CD4-positive, alpha-beta T cell (primary cell): ENCODE data around the gene TMEM203. TPM values are rescaled to one million over a fixed set of nuclear protein-coding genes. Genes with fewer than 3 reads are reported as not detected.

ENCODE experiments used
- ATAC-seq: fragments of 200-7000 bp; cut with Tn5 transposase; one replicate; pipeline ENCODE4 v1.10.0; 2022; ENCODE audit warnings: mild to moderate bottlenecking; ENCODE audit not compliant: poor library complexity
- CTCF ChIA-PET: fragments of 350-600 bp; sonication (Branson Sonifier 250); formaldehyde crosslinking; loops from one replicate; lab custom pipeline; 2021; ENCODE audit warnings: antibody characterized with exemption, inconsistent platforms; lab: Charles Lee
- POLR2A ChIA-PET: fragments of 350-600 bp; sonication (Branson Sonifier 250); formaldehyde crosslinking; loops from one replicate; lab custom pipeline; 2021; ENCODE audit warnings: antibody characterized with exemption, inconsistent platforms; lab: Charles Lee
- DNase-seq, 14 experiments: peaks; one replicate each; pipeline ENCODE4 v3.0.0-alpha.2; 2013 to 2020; ENCODE audit warnings: mixed read lengths in 2 of 14
- H3K27ac ChIP-seq, 2 donors: one replicate each; pipeline versions ENCODE4 v1.5.1 to v1.7.0; 2013; ENCODE audit warnings: low read length in 2 of 2, low read depth in 1 of 2, mild to moderate bottlenecking in 1 of 2
- H3K27me3 ChIP-seq, 2 experiments: 1 replicate in 1 of 2; 2 replicates in 1 of 2; pipeline versions ENCODE4 v1.6.1 to v1.7.0; 2013; ENCODE audit warnings: low read length in 2 of 2, control low read depth in 1 of 2, mild to moderate bottlenecking in 1 of 2, moderate library complexity in 1 of 2; ENCODE audit not compliant: insufficient read depth in 2 of 2, control insufficient read depth in 1 of 2
- H3K36me3 ChIP-seq: one replicate; pipeline ENCODE4 v1.6.1; 2013; ENCODE audit warnings: low read length, control low read depth; ENCODE audit not compliant: insufficient read depth
- H3K4me1 ChIP-seq: one replicate; pipeline ENCODE4 v1.6.1; 2013; ENCODE audit warnings: low read length, control low read depth; ENCODE audit not compliant: insufficient read depth
- H3K4me3 ChIP-seq: one replicate; pipeline ENCODE4 v1.5.1; 2013; ENCODE audit warnings: mild to moderate bottlenecking, low read length, moderate library complexity
- H3K9me3 ChIP-seq, 2 experiments: 1 replicate in 1 of 2; 2 replicates in 1 of 2; pipeline versions ENCODE4 v1.6.1 to v1.7.0; 2013; ENCODE audit warnings: low read length in 2 of 2, mild to moderate bottlenecking in 2 of 2, control low read depth in 1 of 2, moderate library complexity in 1 of 2; ENCODE audit not compliant: control insufficient read depth in 1 of 2, insufficient read depth in 1 of 2
- H3K27ac Mint-ChIP-seq: one replicate; pipeline ENCODE4 v1.8.0; 2020; ENCODE audit warnings: mixed read lengths
- H3K27me3 Mint-ChIP-seq: one replicate; pipeline ENCODE4 v1.8.0; 2021; ENCODE audit warnings: mixed read lengths
- H3K36me3 Mint-ChIP-seq: one replicate; pipeline ENCODE4 v1.8.0; 2021; ENCODE audit warnings: low read depth, mixed read lengths
- H3K4me1 Mint-ChIP-seq: one replicate; pipeline ENCODE4 v1.8.0; 2021; ENCODE audit warnings: low read depth, mixed read lengths
- H3K4me3 Mint-ChIP-seq: one replicate; pipeline ENCODE4 v1.8.0; 2020; ENCODE audit warnings: mild to moderate bottlenecking, mixed read lengths
- H3K9me3 Mint-ChIP-seq: one replicate; pipeline ENCODE4 v1.8.0; 2020; ENCODE audit warnings: mixed read lengths
- intact Hi-C, 2 experiments: fragments of 100-400 bp; cut with DNase I in 1 of 2; cut with micrococcal nuclease in 1 of 2; formaldehyde crosslinking; loops; one replicate each; pipeline versions ENCODE4 v1.15.1 to v1.9.0; 2023 to 2025; cut with DNase I, micrococcal nuclease
- total RNA-seq, 174 experiments: library from RNA in 2 of 174; stranded (reverse) in 2 of 174; gene quantifications; one replicate each; pipeline ENCODE4 v1.2.3 and lab custom pipeline; 2021 to 2026
- TF ChIP-seq, protein P1 (sequence below): fragments of 200-600 bp; IDR thresholded peaks from one replicate; pipeline ENCODE4 v1.8.0; 2022; ENCODE audit warnings: antibody characterized with exemption, mild to moderate bottlenecking

Gene TMEM203
- total RNA-seq, 2 experiments from 2014 or later: 18.2 to 18.7 TPM

DNA sequence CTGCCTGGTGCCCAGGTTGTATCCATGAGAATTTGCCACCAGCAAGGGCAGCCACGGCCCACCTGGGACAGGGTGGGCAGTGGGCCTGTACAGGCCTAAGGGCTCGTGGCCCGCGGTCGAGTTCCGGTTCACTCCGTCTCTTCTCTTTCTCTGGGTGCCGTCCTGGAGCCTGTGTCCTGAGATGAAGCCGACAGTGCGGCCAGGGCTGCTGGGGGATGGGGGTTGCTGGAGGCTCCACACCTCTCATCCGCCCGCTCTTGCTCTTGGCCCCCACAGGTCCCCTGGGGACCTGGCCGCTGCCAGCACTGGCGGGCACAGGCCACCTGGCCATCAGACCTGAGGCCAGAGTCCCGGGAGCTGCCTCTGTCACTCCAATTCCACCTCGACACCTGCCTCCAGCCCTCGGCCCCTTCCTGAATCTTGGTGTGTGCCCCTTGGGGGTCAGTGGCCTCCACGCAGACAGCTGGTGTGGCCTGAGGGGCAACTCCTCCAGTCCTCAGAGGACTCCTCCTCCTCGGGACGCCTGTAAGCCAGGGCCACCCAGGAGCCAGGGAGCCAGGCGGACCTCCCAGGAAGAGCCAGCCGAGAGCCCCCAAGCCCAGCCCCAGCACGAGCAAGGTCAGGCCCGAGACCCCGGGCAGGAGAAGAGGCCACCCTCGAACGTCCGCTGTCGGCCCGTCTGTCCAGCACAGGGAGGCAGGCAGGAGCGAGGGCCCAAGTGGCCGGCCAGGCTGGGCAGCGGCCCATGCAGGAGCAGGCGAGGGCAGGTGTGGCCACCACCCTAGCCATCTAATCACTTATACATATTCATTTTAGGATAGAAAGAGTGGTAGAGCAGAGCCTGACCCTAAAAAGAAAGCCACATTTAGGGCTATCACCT, 40.8 kb downstream of the TMEM203 start:
- H3K36me3 Mint-ChIP-seq: no peaks in the 10 kb centered on the region
- peaks cover 52% of the 10 kb centered on the region for H3K27me3 Mint-ChIP-seq
- CTCF ChIA-PET: no interaction called here
- H3K4me3 Mint-ChIP-seq: no peak overlapping the region
- H3K27ac ChIP-seq: no peak overlapping the region
- peaks cover 45 to 73% of the 10 kb centered on the region in 2 experiments for H3K27me3 ChIP-seq
- ATAC-seq (no peak), DNase-seq (no peak)
- no peaks in the 10 kb centered on the region for H3K9me3 Mint-ChIP-seq
- H3K4me1 ChIP-seq: peaks cover 13% of the 10 kb centered on the region
- TF ChIP-seq, protein P1, sequence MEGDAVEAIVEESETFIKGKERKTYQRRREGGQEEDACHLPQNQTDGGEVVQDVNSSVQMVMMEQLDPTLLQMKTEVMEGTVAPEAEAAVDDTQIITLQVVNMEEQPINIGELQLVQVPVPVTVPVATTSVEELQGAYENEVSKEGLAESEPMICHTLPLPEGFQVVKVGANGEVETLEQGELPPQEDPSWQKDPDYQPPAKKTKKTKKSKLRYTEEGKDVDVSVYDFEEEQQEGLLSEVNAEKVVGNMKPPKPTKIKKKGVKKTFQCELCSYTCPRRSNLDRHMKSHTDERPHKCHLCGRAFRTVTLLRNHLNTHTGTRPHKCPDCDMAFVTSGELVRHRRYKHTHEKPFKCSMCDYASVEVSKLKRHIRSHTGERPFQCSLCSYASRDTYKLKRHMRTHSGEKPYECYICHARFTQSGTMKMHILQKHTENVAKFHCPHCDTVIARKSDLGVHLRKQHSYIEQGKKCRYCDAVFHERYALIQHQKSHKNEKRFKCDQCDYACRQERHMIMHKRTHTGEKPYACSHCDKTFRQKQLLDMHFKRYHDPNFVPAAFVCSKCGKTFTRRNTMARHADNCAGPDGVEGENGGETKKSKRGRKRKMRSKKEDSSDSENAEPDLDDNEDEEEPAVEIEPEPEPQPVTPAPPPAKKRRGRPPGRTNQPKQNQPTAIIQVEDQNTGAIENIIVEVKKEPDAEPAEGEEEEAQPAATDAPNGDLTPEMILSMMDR: no peak
- no peak overlapping the region for H3K4me3 ChIP-seq
- intact Hi-C loops: no loop called here
- no peaks in the 10 kb centered on the region for H3K36me3 ChIP-seq
- H3K9me3 ChIP-seq: peaks cover 0 to 31% of the 10 kb centered on the region in 2 experiments
- H3K27ac Mint-ChIP-seq: no peak overlapping the region
- no peaks in the 10 kb centered on the region for H3K4me1 Mint-ChIP-seq
- POLR2A ChIA-PET: no interaction called here

DNA sequence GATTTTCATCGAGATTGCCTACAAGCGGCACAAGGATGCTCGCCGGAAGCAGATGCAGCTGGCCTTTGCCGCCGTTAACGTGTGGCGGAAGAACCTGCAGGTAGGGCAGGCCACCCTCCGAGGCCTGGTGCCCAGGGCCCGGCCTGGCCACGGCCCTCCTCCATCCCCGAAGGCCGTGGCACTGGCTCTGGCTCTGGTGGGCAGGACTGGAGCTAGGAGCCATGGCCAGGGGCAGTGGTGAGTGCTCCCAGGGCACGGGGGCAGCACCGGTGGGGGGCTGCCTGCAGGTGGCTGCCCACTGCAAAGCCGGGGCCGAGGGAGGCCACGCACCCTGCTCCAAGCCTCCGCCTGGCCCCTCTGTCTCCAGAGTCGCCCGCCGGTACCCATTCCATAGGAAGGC, 41.6 kb downstream of the TMEM203 start:
- POLR2A ChIA-PET: no interaction called here
- Histone ChIP-seq H3K4me1 (peaks cover 15% of the 10 kb centered on the region), H3K4me3 (no peak overlapping the region), H3K9me3 (peaks cover 0 to 31% of the 10 kb centered on the region in 2 experiments), H3K27ac (no peak overlapping the region), H3K36me3 (no peaks in the 10 kb centered on the region), H3K27me3 (peaks cover 51 to 76% of the 10 kb centered on the region in 2 experiments)
- TF ChIP-seq, protein P1: no peak
- H3K27ac Mint-ChIP-seq: no peak overlapping the region
- CTCF ChIA-PET: no interaction called here
- H3K36me3 Mint-ChIP-seq: no peaks in the 10 kb centered on the region
- DNase-seq (no peak), ATAC-seq (no peak)
- H3K4me3 Mint-ChIP-seq: no peak overlapping the region
- peaks cover 5% of the 10 kb centered on the region for H3K4me1 Mint-ChIP-seq
- intact Hi-C loops: no loop called here
- H3K27me3 Mint-ChIP-seq: peaks cover 58% of the 10 kb centered on the region
- H3K9me3 Mint-ChIP-seq: no peaks in the 10 kb centered on the region

DNA sequence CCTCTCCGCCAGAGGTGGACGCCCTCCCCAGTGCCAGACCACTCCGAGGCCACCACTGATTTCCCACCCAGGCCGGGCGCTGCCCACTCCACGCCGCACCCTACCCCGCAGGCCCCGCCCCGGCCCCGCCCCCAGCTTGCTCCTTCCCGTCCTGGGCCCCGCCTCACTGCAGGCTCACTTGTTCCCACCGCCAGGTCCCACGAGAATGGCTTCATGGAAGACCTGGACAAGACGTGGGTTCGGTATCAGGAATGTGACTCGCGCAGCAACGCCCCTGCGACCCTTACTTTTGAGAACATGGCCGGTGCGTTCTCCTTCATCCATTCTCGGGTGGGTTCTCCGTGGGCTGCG, 42.1 kb downstream of the TMEM203 start:
- ChIA-PET CTCF (no interaction called here), POLR2A (interaction anchor here (0.7 kb wide), 1 partner anchor 30 kb away, joined by 3 read pairs; no protein-coding TSS in a partner anchor)
- H3K4me3 Mint-ChIP-seq: no peak overlapping the region
- no peak for ATAC-seq
- Histone ChIP-seq H3K36me3 (no peaks in the 10 kb centered on the region), H3K4me3 (no peak overlapping the region), H3K27ac (no peak overlapping the region), H3K27me3 (peaks cover 55 to 78% of the 10 kb centered on the region in 2 experiments), H3K4me1 (peaks cover 17% of the 10 kb centered on the region), H3K9me3 (peaks cover 0 to 35% of the 10 kb centered on the region in 2 experiments)
- intact Hi-C loops: no loop called here
- TF ChIP-seq, protein P1: no peak
- no peaks in the 10 kb centered on the region for H3K9me3 Mint-ChIP-seq
- H3K27me3 Mint-ChIP-seq: peaks cover 59% of the 10 kb centered on the region
- H3K36me3 Mint-ChIP-seq: no peaks in the 10 kb centered on the region
- H3K4me1 Mint-ChIP-seq: peaks cover 6% of the 10 kb centered on the region
- H3K27ac Mint-ChIP-seq: no peak overlapping the region
- DNase-seq: no peak
